H1 (cell line): ENCODE data around the gene PLEK. TPM values are rescaled to one million over a fixed set of nuclear protein-coding genes. Genes with fewer than 3 reads are reported as not detected.

Experiments used
- CTCF ChIA-PET: fragments of 300-600 bp; sonication (Branson Sonifier 250); formaldehyde crosslinking; loops from one replicate; lab custom pipeline; 2021; ENCODE audit not compliant: partially characterized antibody; lab: Charles Lee
- POLR2A ChIA-PET: fragments of 300-600 bp; sonication (Branson Sonifier 250); formaldehyde crosslinking; loops from one replicate; lab custom pipeline; 2021; ENCODE audit warnings: inconsistent platforms; ENCODE audit not compliant: partially characterized antibody; lab: Charles Lee
- DNase-seq, 2 experiments: peaks; one replicate each; pipeline versions ENCODE4 v3.0.0 to v3.0.0-alpha.2; 2010 to 2022; ENCODE audit warnings: low spot score in 2 of 2, low read depth in 1 of 2, mixed read lengths in 1 of 2
- FAIRE-seq: peaks from 2 replicates; lab custom pipeline; 2011; peaks lifted over from hg19 to GRCh38; lab: Jason Lieb, UNC
- H2AFZ ChIP-seq: 2 replicates; pipeline ENCODE4 v1.8.1; 2012; ENCODE audit warnings: low read length, inconsistent platforms
- H2AK5ac ChIP-seq: 2 replicates; pipeline ENCODE4 v1.6.1; 2013; ENCODE audit warnings: low read depth, low read length
- H2BK120ac ChIP-seq: replicated peaks from 2 replicates; pipeline ENCODE3; 2013; ENCODE audit warnings: low read depth, low read length, inconsistent platforms
- H2BK12ac ChIP-seq: 2 replicates; pipeline ENCODE4 v1.6.1; 2013; ENCODE audit warnings: low read depth, low read length
- H2BK15ac ChIP-seq: 2 replicates; pipeline ENCODE4 v1.6.1; 2013; ENCODE audit warnings: low read length
- H2BK20ac ChIP-seq: 2 replicates; pipeline ENCODE4 v1.6.1; 2013; ENCODE audit warnings: low read length
- H2BK5ac ChIP-seq: 2 replicates; pipeline ENCODE4 v1.6.1; 2013; ENCODE audit warnings: low read depth, low read length
- H3K14ac ChIP-seq: 2 replicates; pipeline ENCODE4 v1.6.1; 2013; ENCODE audit warnings: inconsistent platforms; ENCODE audit not compliant: insufficient read length
- H3K18ac ChIP-seq: 2 replicates; pipeline ENCODE4 v1.6.1; 2013; ENCODE audit warnings: low read length; ENCODE audit errors: extremely low read depth
- H3K23ac ChIP-seq: 2 replicates; pipeline ENCODE4 v1.6.1; 2013; ENCODE audit warnings: inconsistent platforms; ENCODE audit not compliant: insufficient read length
- H3K23me2 ChIP-seq: 2 replicates; pipeline ENCODE4 v1.6.1; 2013; ENCODE audit warnings: low read depth, low read length
- H3K27ac ChIP-seq: 2 replicates; pipeline ENCODE4 v1.6.1; 2011; ENCODE audit warnings: low read depth, low read length, inconsistent platforms
- H3K27me3 ChIP-seq, 4 experiments: replicated peaks in 1 of 4; 1 replicate in 1 of 4; 2 replicates in 3 of 4; pipeline versions ENCODE4 v1.6.1 to v1.8.1; 2011 to 2013; ENCODE audit warnings: low read length in 3 of 4, mild to moderate bottlenecking in 3 of 4, inconsistent platforms in 2 of 4, mixed read lengths in 2 of 4, moderate library complexity in 1 of 4; ENCODE audit not compliant: control insufficient read depth in 3 of 4, insufficient read depth in 3 of 4; ENCODE audit errors: extremely low read depth in 1 of 4
- H3K36me3 ChIP-seq, 4 experiments: 2 replicates each; pipeline versions ENCODE4 v1.6.1 to v1.8.1; 2011 to 2013; ENCODE audit warnings: mild to moderate bottlenecking in 4 of 4, low read length in 3 of 4, moderate library complexity in 2 of 4, control low read depth in 1 of 4, inconsistent platforms in 1 of 4; ENCODE audit not compliant: insufficient read depth in 4 of 4, control insufficient read depth in 2 of 4
- H3K4ac ChIP-seq: replicated peaks from 2 replicates; pipeline ENCODE3; 2013; ENCODE audit warnings: low read length, low read depth, mixed read lengths, inconsistent platforms; ENCODE audit not compliant: insufficient read length
- H3K4me1 ChIP-seq, 4 experiments: replicated peaks in 1 of 4; 1 replicate in 1 of 4; 2 replicates in 3 of 4; pipeline versions ENCODE4 v1.6.1 to v1.8.1; 2011 to 2013; ENCODE audit warnings: low read length in 3 of 4, inconsistent platforms in 2 of 4, mixed read lengths in 1 of 4; ENCODE audit not compliant: insufficient read depth in 4 of 4, control insufficient read depth in 3 of 4
- H3K4me2 ChIP-seq, 2 experiments: 2 replicates each; pipeline versions ENCODE4 v1.6.1 to v1.8.1; 2011 to 2013; ENCODE audit warnings: low read depth in 2 of 2, low read length in 2 of 2, control low read depth in 1 of 2, inconsistent platforms in 1 of 2, mild to moderate bottlenecking in 1 of 2; ENCODE audit not compliant: insufficient read depth in 1 of 2
- H3K4me3 ChIP-seq, 4 experiments: fragments of 200-600, 300-600 bp in 1 of 4; sonication (generic), shearing (Covaris generic), sonication (Bioruptor Twin) in 1 of 4; 2 replicates each; pipeline versions ENCODE4 v1.5.1 to v1.8.1; 2011 to 2016; ENCODE audit warnings: low read length in 4 of 4, low read depth in 3 of 4, control low read depth in 2 of 4, inconsistent platforms in 2 of 4, mild to moderate bottlenecking in 2 of 4, mixed read lengths in 1 of 4, moderate library complexity in 1 of 4; ENCODE audit not compliant: insufficient read depth in 2 of 4; ENCODE audit errors: extremely low read depth in 1 of 4
- H3K56ac ChIP-seq: replicated peaks from 2 replicates; pipeline ENCODE3; 2013; ENCODE audit warnings: low read depth, mild to moderate bottlenecking, mixed read lengths, low read length, inconsistent platforms; ENCODE audit not compliant: insufficient read length
- H3K79me1 ChIP-seq: 2 replicates; pipeline ENCODE4 v1.6.1; 2013; ENCODE audit warnings: low read depth, low read length, control low read depth
- H3K79me2 ChIP-seq, 2 experiments: 2 replicates each; pipeline versions ENCODE4 v1.6.1 to v1.8.1; 2012 to 2013; ENCODE audit warnings: low read length in 2 of 2, mild to moderate bottlenecking in 2 of 2, inconsistent platforms in 1 of 2; ENCODE audit not compliant: insufficient read depth in 2 of 2, control insufficient read depth in 1 of 2
- H3K9ac ChIP-seq, 4 experiments: replicated peaks in 1 of 4; 1 replicate in 1 of 4; 2 replicates in 3 of 4; pipeline versions ENCODE4 v1.6.1 to v1.8.1; 2011 to 2013; ENCODE audit warnings: low read depth in 3 of 4, low read length in 3 of 4, control low read depth in 2 of 4, mild to moderate bottlenecking in 2 of 4, moderate library complexity in 2 of 4, inconsistent platforms in 1 of 4; ENCODE audit errors: extremely low read depth in 1 of 4
- H3K9me3 ChIP-seq, 2 experiments: 2 replicates each; pipeline versions ENCODE4 v1.6.1 to v1.8.1; 2012 to 2013; ENCODE audit warnings: mild to moderate bottlenecking in 2 of 2, moderate library complexity in 2 of 2, control low read depth in 1 of 2, inconsistent platforms in 1 of 2, low read depth in 1 of 2, low read length in 1 of 2, mixed read lengths in 1 of 2; ENCODE audit not compliant: insufficient read depth in 2 of 2
- H4K20me1 ChIP-seq, 2 experiments: replicated peaks in 1 of 2; 2 replicates each; pipeline versions ENCODE3 to v1.8.1; 2011 to 2013; ENCODE audit warnings: inconsistent platforms in 2 of 2, low read length in 2 of 2, mild to moderate bottlenecking in 1 of 2; ENCODE audit not compliant: insufficient read depth in 2 of 2, control insufficient read depth in 1 of 2
- H4K5ac ChIP-seq: 2 replicates; pipeline ENCODE4 v1.6.1; 2013; ENCODE audit warnings: low read length, low read depth, mixed read lengths, inconsistent platforms; ENCODE audit not compliant: insufficient read length
- H4K8ac ChIP-seq: 2 replicates; pipeline ENCODE4 v1.8.0; 2013; ENCODE audit warnings: mild to moderate bottlenecking, moderate library complexity, low read length, inconsistent platforms; ENCODE audit not compliant: insufficient read depth; ENCODE audit errors: extremely low read depth
- H4K91ac ChIP-seq: replicated peaks from 2 replicates; pipeline ENCODE3; 2013; ENCODE audit warnings: low read length, mixed read lengths, inconsistent platforms; ENCODE audit not compliant: insufficient read length
- CTBP2 ChIP-seq: IDR thresholded peaks from 2 replicates; pipeline ENCODE4 v1.7.0; 2011; ENCODE audit warnings: borderline replicate concordance, mild to moderate bottlenecking, moderate library complexity, mixed read lengths, low read length; ENCODE audit not compliant: insufficient read depth, insufficient read length
- KDM1A ChIP-seq: fragments of 200-600, 300-600 bp; sonication (generic); IDR thresholded peaks from 2 replicates; pipeline ENCODE4 v1.7.1; 2016; ENCODE audit warnings: mild to moderate bottlenecking, low read length, borderline replicate concordance
- NRF1 ChIP-seq: IDR thresholded peaks from 2 replicates; pipeline ENCODE4 v1.6.1; 2011; ENCODE audit warnings: mild to moderate bottlenecking, low read depth, low read length, improper control_type of control experiment
- RAD21 ChIP-seq, 2 experiments: IDR thresholded peaks in 1 of 2; conservative IDR thresholded peaks in 1 of 2; 2 replicates each; pipeline ENCODE4 v1.6.1; 2011; ENCODE audit warnings: low read depth in 2 of 2, low read length in 2 of 2, improper control_type of control experiment in 1 of 2, inconsistent platforms in 1 of 2, mild to moderate bottlenecking in 1 of 2, moderate library complexity in 1 of 2
- RXRA ChIP-seq: IDR thresholded peaks from 2 replicates; pipeline ENCODE4 v1.6.1; 2011; ENCODE audit warnings: low read depth, mild to moderate bottlenecking, low read length, moderate library complexity; ENCODE audit not compliant: insufficient read depth
- SRF ChIP-seq: IDR thresholded peaks from 2 replicates; pipeline ENCODE4 v1.6.1; 2011; ENCODE audit warnings: mild to moderate bottlenecking, low read depth, low read length, moderate library complexity
- YY1 ChIP-seq: IDR thresholded peaks from 2 replicates; pipeline ENCODE4 v1.6.1; 2011; ENCODE audit warnings: low read depth, mild to moderate bottlenecking, low read length
- WGBS, 2 experiments: shearing (Covaris generic) in 1 of 2; methylation state at CpG; one replicate each; pipeline versions ENCODE4 v1.1.6 to v1.1.7; 2013 to 2015; ENCODE audit warnings: low lambda C conversion rate in 2 of 2, mixed read lengths in 2 of 2, inconsistent platforms in 1 of 2, low coverage in 1 of 2, missing lambda C conversion rate in 1 of 2; ENCODE audit not compliant: insufficient replicate concordance in 2 of 2, insufficient coverage in 1 of 2, insufficient read length in 1 of 2; ENCODE audit errors: extremely low coverage in 1 of 2, missing lambda C conversion rate in 1 of 2; 5-methylcytosine and 5-hydroxymethylcytosine counted together
- polyA plus RNA-seq, 7 experiments: library from polyadenylated mRNA; depleted of rRNA in 3 of 7; stranded (reverse) in 5 of 7; unstranded in 2 of 7; fragments of >200 nt in 5 of 7; fragments of 200-250 nt in 2 of 7; gene quantifications; 1 replicate in 5 of 7; 2 replicates in 1 of 7; 4 replicates in 1 of 7; pipeline versions ENCODE4 v1.2.1 to v1.2.3, GENCODE V29; 2011 to 2013; ENCODE audit warnings: missing spikeins in 2 of 7, mixed read lengths in 2 of 7
- total RNA-seq: library from RNA; stranded (reverse); fragmentation: NEBNext Ultra II Directional; extraction: Animal tissue kit (Norgen Biotek cat#: 25700); gene quantifications from 2 replicates; pipeline ENCODE4 v1.2.1, GENCODE V29; 2021

The PLEK gene
- total and polyA plus RNA-seq, 2 of the 8 experiments (the other 6 are each of a cell fraction or from before 2014, with no cell fraction given), result not detected

DNA sequence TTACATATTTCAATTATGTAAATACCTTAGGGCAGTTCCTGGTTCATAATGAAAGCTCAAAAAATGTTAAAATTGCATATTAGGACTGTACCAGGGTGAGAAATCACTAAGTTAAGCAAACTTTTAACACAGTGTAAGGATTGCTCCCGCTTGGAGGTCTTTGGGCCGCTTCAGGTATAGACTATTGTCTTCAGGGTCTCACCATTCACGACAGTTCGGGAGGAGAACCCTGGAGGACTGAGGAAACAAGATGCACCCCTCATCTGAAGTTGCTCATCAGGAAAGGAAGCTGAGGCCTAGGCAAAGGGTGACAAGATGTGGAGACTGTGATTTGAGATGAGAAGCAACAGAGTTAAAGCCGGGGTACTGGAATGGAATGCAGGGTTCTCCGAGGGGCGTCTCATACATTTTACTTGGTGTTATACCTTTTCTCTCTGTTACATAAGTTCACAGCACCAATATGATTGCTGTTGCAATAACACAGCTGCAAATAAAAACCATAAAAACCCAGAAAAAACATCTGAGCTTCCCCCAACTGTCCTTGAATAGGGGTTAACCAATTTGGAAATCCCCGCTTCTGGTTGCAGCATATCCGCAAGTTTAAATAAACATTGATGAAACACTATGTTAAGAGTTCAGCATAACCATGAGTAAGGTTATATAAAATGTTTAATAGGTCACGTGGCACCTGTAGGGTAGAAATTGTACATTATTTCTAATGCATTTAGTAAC lies 61.9 kb downstream of the PLEK start:
- Histone ChIP-seq H2BK15ac (no peak overlapping the region), H2BK12ac (no peak overlapping the region), H2AFZ (no peak overlapping the region), H4K20me1 (no peaks in the 10 kb centered on the region), H4K5ac (no peak overlapping the region), H3K23ac (no peak overlapping the region), H2BK120ac (no peak overlapping the region), H3K9me3 (no peaks in the 10 kb centered on the region), H4K91ac (no peak overlapping the region), H3K14ac (no peak overlapping the region), H3K4me2 (no peak overlapping the region), H4K8ac (no peak overlapping the region), H3K27ac (no peak overlapping the region), H3K79me1 (no peaks in the 10 kb centered on the region), H2AK5ac (no peak overlapping the region), H2BK5ac (no peak overlapping the region), H3K4me3 (no peak overlapping the region), H3K9ac (no peak overlapping the region), H3K36me3 (no peaks in the 10 kb centered on the region), H3K4me1 (no peaks in the 10 kb centered on the region), H3K18ac (no peak overlapping the region), H3K79me2 (no peaks in the 10 kb centered on the region), H3K4ac (no peak overlapping the region), H3K23me2 (no peaks in the 10 kb centered on the region), H3K56ac (no peak overlapping the region), H3K27me3 (no peaks in the 10 kb centered on the region), H2BK20ac (no peak overlapping the region)
- POLR2A ChIA-PET, result interaction anchor here (0.7 kb wide), 1 partner anchor 22 kb away, joined by 3 read pairs; no protein-coding TSS in a partner anchor
- CTCF ChIA-PET, result interaction anchor here (0.9 to 4.2 kb wide), 3 partner anchors 11 to 97 kb away, joined by 3 to 16 read pairs (median 3); no protein-coding TSS in a partner anchor
- DNase-seq (no peak), FAIRE-seq (no peak)
- TF ChIP-seq CTBP2 (no peak), SRF (no peak), YY1 (no peak), KDM1A (no peak), NRF1 (no peak), RAD21 (IDR thresholded peaks at IDR 0.05 in 1 of 2, conservative IDR thresholded peaks at IDR 0.05 in 1 of 2; ENCODE audit: low read depth in 2 of 2, low read length in 2 of 2) (no peak), RXRA (no peak)
- 94% methylated on average over 10 of the region's 10 CpGs; no CpG with 5 or more reads in 1 of the 2 experiments for WGBS, 2 experiments
